IPS DF 4.7 (cell line): Measurements from ENCODE around the gene CNTROB.
"Not testable (repeated sequence)": the region's sequence is repeated elsewhere in the genome, so short reads cannot be mapped to it uniquely, and the experiment has no call there.

Experiments used
- DNase-seq: peaks from one replicate; pipeline ENCODE4 v3.0.0-alpha.2; 2013; ENCODE audit warnings: low spot score; ENCODE audit errors: extremely low read depth

CNTROB gene

GRCh38 chr17:7940743-7941142 is 8.7 kb downstream of the CNTROB start:
- no peak for DNase-seq

GRCh38 chr17:7943291-7943690 is 11.3 kb downstream of the CNTROB start:
- DNase-seq, result no peak

GRCh38 chr17:7944326-7944725 is 12.3 kb downstream of the CNTROB start:
- no peak for DNase-seq

- DNase-seq, result no peak
Observed at GRCh38 chr17:7945651-7946050, 13.6 kb downstream of the CNTROB start.

- DNase-seq, result no peak
Observed at GRCh38 chr17:7946441-7946840, 14.4 kb downstream of the CNTROB start.

- no peak for DNase-seq
Observed at GRCh38 chr17:7947651-7948050, 15.6 kb downstream of the CNTROB start.

- DNase-seq, result no peak
Observed at GRCh38 chr17:7950578-7950977, 18.6 kb downstream of the CNTROB start.

- DNase-seq, result no peak
Observed at GRCh38 chr17:7951143-7951792, 19.3 kb downstream of the CNTROB start.

GRCh38 chr17:7953266-7953665 is 21.3 kb downstream of the CNTROB start:
- not testable (repeated sequence) for DNase-seq

GRCh38 chr17:7955414-7956227 is 23.6 kb downstream of the CNTROB start:
- DNase-seq, result no peak

- DNase-seq, result no peak
Observed at GRCh38 chr17:7956228-7956965, 24.4 kb downstream of the CNTROB start.

GRCh38 chr17:7959503-7960253 is 27.7 kb downstream of the CNTROB start:
- DNase-seq, result no peak

- DNase-seq, result no peak
Observed at GRCh38 chr17:7961421-7961820, 29.4 kb downstream of the CNTROB start.

- DNase-seq, result no peak
Observed at GRCh38 chr17:7967751-7968150, 35.7 kb downstream of the CNTROB start.

GRCh38 chr17:7969433-7969832 is 37.4 kb downstream of the CNTROB start:
- DNase-seq, result no peak

GRCh38 chr17:7971651-7972050 is 39.6 kb downstream of the CNTROB start:
- DNase-seq, result no peak

GRCh38 chr17:7972131-7972785 is 40.3 kb downstream of the CNTROB start:
- no peak for DNase-seq

- DNase-seq, result no peak
Observed at GRCh38 chr17:7974638-7975131, 42.7 kb downstream of the CNTROB start.

- DNase-seq, result no peak
Observed at GRCh38 chr17:7977039-7977438, 45.0 kb downstream of the CNTROB start.

- DNase-seq, result no peak
Observed at GRCh38 chr17:7977805-7978204, 45.8 kb downstream of the CNTROB start.

- no peak for DNase-seq
Observed at GRCh38 chr17:7982173-7982572, 50.2 kb downstream of the CNTROB start.
